Smooth muscle cell (in vitro differentiated cells): ENCODE measurements around the gene RAB6B. TPM values are rescaled to one million over a fixed set of nuclear protein-coding genes. Genes with fewer than 3 reads are reported as not detected.
A peak's percentile ranks its signal among the peaks of the same experiment; 100 is the strongest.

Experiments used
- DNase-seq: peaks from one replicate; lab custom pipeline; 2025; ENCODE audit not compliant: unreplicated experiment; lab: John Stamatoyannopoulos, UW
- H2AFZ ChIP-seq: fragments of 200-600 bp; sonication (generic); 2 replicates; pipeline ENCODE4 v1.6.0; 2016; ENCODE audit warnings: antibody characterized with exemption, low read depth, mild to moderate bottlenecking
- H3F3A ChIP-seq: fragments of 200-600 bp; sonication (generic); 2 replicates; pipeline ENCODE4 v1.6.0; 2017; ENCODE audit warnings: antibody characterized with exemption, low read depth
- H3K27ac ChIP-seq: fragments of 200-600 bp; sonication (generic); 2 replicates; pipeline ENCODE4 v1.5.1; 2016; ENCODE audit warnings: low read depth, mild to moderate bottlenecking
- H3K27me3 ChIP-seq: fragments of 200-600 bp; sonication (generic); 2 replicates; pipeline ENCODE4 v1.6.1; 2016; ENCODE audit warnings: low read depth, mild to moderate bottlenecking
- H3K36me3 ChIP-seq: fragments of 200-600 bp; sonication (generic); 2 replicates; pipeline ENCODE4 v1.5.1; 2016; ENCODE audit warnings: low read depth
- H3K4me1 ChIP-seq: fragments of 200-600 bp; sonication (generic); 2 replicates; pipeline ENCODE4 v1.5.1; 2016; ENCODE audit warnings: low read depth
- H3K4me2 ChIP-seq: fragments of 200-600 bp; sonication (generic); 2 replicates; pipeline ENCODE4 v1.6.0; 2016; ENCODE audit warnings: mild to moderate bottlenecking
- H3K4me3 ChIP-seq: fragments of 200-600 bp; sonication (generic); 2 replicates; pipeline ENCODE4 v1.5.1; 2016; ENCODE audit warnings: mild to moderate bottlenecking
- H3K79me2 ChIP-seq: fragments of 200-600 bp; sonication (generic); 2 replicates; pipeline ENCODE4 v1.6.0; 2016; ENCODE audit warnings: low read depth, mild to moderate bottlenecking
- H3K9ac ChIP-seq: fragments of 200-600 bp; sonication (generic); 2 replicates; pipeline ENCODE4 v1.6.0; 2016; ENCODE audit warnings: low read depth
- H3K9me3 ChIP-seq: fragments of 200-600 bp; sonication (generic); replicated peaks from 2 replicates; pipeline ENCODE4 v1.5.1; 2016; ENCODE audit warnings: low read depth
- H4K20me1 ChIP-seq: fragments of 200-600 bp; sonication (generic); 2 replicates; pipeline ENCODE4 v1.6.0; 2016; ENCODE audit warnings: low read depth
- CTCF ChIP-seq: fragments of 200-600 bp; sonication (generic); IDR thresholded peaks from 2 replicates; pipeline ENCODE4 v1.5.1; 2017; ENCODE audit warnings: borderline replicate concordance, mild to moderate bottlenecking, antibody characterized with exemption; ENCODE audit not compliant: insufficient read depth, poor library complexity, severe bottlenecking
- WGBS: methylation state at CpG from one replicate; pipeline ENCODE4 v1.1.7; 2016; ENCODE audit warnings: low lambda C conversion rate; 5-methylcytosine and 5-hydroxymethylcytosine counted together
- polyA plus RNA-seq: library from polyadenylated mRNA; unstranded; fragments of >200 nt; fragmentation: Nextera tagmentation; extraction: Ambion mirVana; gene quantifications from 2 replicates; pipeline ENCODE4 v1.2.1, GENCODE V29; 2016
- total RNA-seq: library from RNA; depleted of rRNA; stranded (reverse); fragments of >200 nt; gene quantifications from 2 replicates; pipeline ENCODE4 v1.2.3, GENCODE V29; 2014

RAB6B gene
- total and polyA plus RNA-seq, 2 experiments from 2014 or later: 1.2 to 2.0 TPM

GRCh38 chr3:133943639-133944141 is 48.0 kb upstream of the RAB6B start:
- Histone ChIP-seq H3K4me3 (no peak overlapping the region), H3K27ac (no peak overlapping the region), H3K36me3 (no peaks in the 10 kb centered on the region), H3F3A (peaks cover 3% of the 10 kb centered on the region), H2AFZ (no peak overlapping the region), H3K9ac (no peak overlapping the region), H3K79me2 (no peaks in the 10 kb centered on the region), H4K20me1 (no peaks in the 10 kb centered on the region), H3K4me1 (no peaks in the 10 kb centered on the region), H3K9me3 (no peaks in the 10 kb centered on the region), H3K4me2 (peak overlapping the region; percentile 23), H3K27me3 (no peaks in the 10 kb centered on the region)
- TF ChIP-seq CTCF: no peak
- no peak for DNase-seq
- WGBS: 39% methylated on average over 5 of the region's 5 CpGs

GRCh38 chr3:133943031-133943535 is 47.4 kb upstream of the RAB6B start:
- Histone ChIP-seq H4K20me1 (no peaks in the 10 kb centered on the region), H3K4me3 (no peak overlapping the region), H3K36me3 (no peaks in the 10 kb centered on the region), H3K4me1 (no peaks in the 10 kb centered on the region), H3K27ac (no peak overlapping the region), H3K9me3 (no peaks in the 10 kb centered on the region), H3F3A (peaks cover 3% of the 10 kb centered on the region), H3K4me2 (no peak overlapping the region), H3K9ac (no peak overlapping the region), H3K27me3 (no peaks in the 10 kb centered on the region), H2AFZ (no peak overlapping the region), H3K79me2 (no peaks in the 10 kb centered on the region)
- DNase-seq: no peak
- 93% methylated on average over 2 of the region's 2 CpGs for WGBS
- TF ChIP-seq CTCF: no peak

- DNase-seq: no peak
Observed at GRCh38 chr3:133941415-133941821, 45.7 kb upstream of the RAB6B start.

More at GRCh38 chr3:133941415-133941821, 45.7 kb upstream of the RAB6B start:
- no peaks in the 10 kb centered on the region for H3K9me3 ChIP-seq
- H3K4me3 ChIP-seq: no peak overlapping the region
- H3K79me2 ChIP-seq: no peaks in the 10 kb centered on the region
- H3K36me3 ChIP-seq: no peaks in the 10 kb centered on the region
- H3K4me1 ChIP-seq: no peaks in the 10 kb centered on the region
- H3K27me3 ChIP-seq: no peaks in the 10 kb centered on the region
- H3K27ac ChIP-seq: no peak overlapping the region
- no peak overlapping the region for H3K9ac ChIP-seq
- H3F3A ChIP-seq: peaks cover 3% of the 10 kb centered on the region
- TF ChIP-seq CTCF: no peak
- H4K20me1 ChIP-seq: no peaks in the 10 kb centered on the region
- H3K4me2 ChIP-seq: no peak overlapping the region
- 89% methylated on average over 7 of the region's 7 CpGs for WGBS
- H2AFZ ChIP-seq: no peak overlapping the region
